Stimulated activated naive B cell treated with anti-CD40 and anti-IgM and Interleukin-4, amounts not matched to agents 10 μg/mL and 1 μg/mL and 100 μg/mL, for 72 hours (primary cell): ENCODE measurements around the gene ZNF581.

Experiments used
- ATAC-seq, 2 donors: fragments of 150-1000 bp; cut with Tn5 transposase; replicated peaks; 2 replicates each; pipeline ENCODE4 v1.10.0; 2021; ENCODE audit warnings: moderate library complexity in 1 of 2
- DNase-seq: peaks from one replicate; pipeline ENCODE4 v3.0.0; 2021
- H3K27ac Mint-ChIP-seq: one replicate; pipeline ENCODE4 v1.8.0; 2022; ENCODE audit warnings: mild to moderate bottlenecking, mixed read lengths
- H3K27me3 Mint-ChIP-seq, 2 donors: one replicate each; pipeline ENCODE4 v1.8.0; 2022; ENCODE audit warnings: mixed read lengths in 2 of 2
- H3K36me3 Mint-ChIP-seq, 2 donors: one replicate each; pipeline ENCODE4 v1.8.0; 2022; ENCODE audit warnings: mixed read lengths in 2 of 2, mild to moderate bottlenecking in 1 of 2
- H3K4me1 Mint-ChIP-seq, 2 donors: one replicate each; pipeline ENCODE4 v1.8.0; 2022; ENCODE audit warnings: mixed read lengths in 2 of 2, mild to moderate bottlenecking in 1 of 2
- H3K4me3 Mint-ChIP-seq, 2 donors: one replicate each; pipeline ENCODE4 v1.8.0; 2022; ENCODE audit warnings: mild to moderate bottlenecking in 2 of 2, mixed read lengths in 2 of 2, moderate library complexity in 1 of 2
- H3K9me3 Mint-ChIP-seq, 2 donors: one replicate each; pipeline ENCODE4 v1.8.0; 2022; ENCODE audit warnings: mixed read lengths in 2 of 2, mild to moderate bottlenecking in 1 of 2

The ZNF581 gene

GRCh38 chr19:55675661-55676354 lies 32.4 kb downstream of the ZNF581 start:
- Mint-ChIP-seq H3K36me3 (peaks cover 52 to 69% of the 10 kb centered on the region in 2 donors), H3K9me3 (no peaks in the 10 kb centered on the region), H3K4me3 (peak overlapping the region; percentile 95 to 96), H3K27ac (peak overlapping the region; percentile 97), H3K4me1 (peaks cover 58 to 71% of the 10 kb centered on the region in 2 donors), H3K27me3 (no peaks in the 10 kb centered on the region)
- DNase-seq (no peak), ATAC-seq (no peak)

GRCh38 chr19:55676383-55676782 lies 32.9 kb downstream of the ZNF581 start:
- H3K4me3 Mint-ChIP-seq: peak overlapping the region; percentile 75 to 95
- no peaks in the 10 kb centered on the region for H3K27me3 Mint-ChIP-seq
- H3K9me3 Mint-ChIP-seq: no peaks in the 10 kb centered on the region
- H3K27ac Mint-ChIP-seq: no peak overlapping the region
- ATAC-seq (no peak), DNase-seq (no peak)
- H3K36me3 Mint-ChIP-seq: peaks cover 48 to 66% of the 10 kb centered on the region in 2 donors
- peaks cover 52 to 67% of the 10 kb centered on the region in 2 donors for H3K4me1 Mint-ChIP-seq

GRCh38 chr19:55676889-55677505 lies 33.5 kb downstream of the ZNF581 start:
- ATAC-seq: no peak

GRCh38 chr19:55677572-55678028 lies 34.2 kb downstream of the ZNF581 start:
- peak overlapping the region; percentile 75 to 95 for H3K4me3 Mint-ChIP-seq
- H3K27ac Mint-ChIP-seq: peak overlapping the region; percentile 98
- H3K36me3 Mint-ChIP-seq: peaks cover 42 to 59% of the 10 kb centered on the region in 2 donors
- peaks cover 47 to 63% of the 10 kb centered on the region in 2 donors for H3K4me1 Mint-ChIP-seq
- ATAC-seq (peak; percentile 0 to 6), DNase-seq (no peak)
- no peaks in the 10 kb centered on the region for H3K9me3 Mint-ChIP-seq
- H3K27me3 Mint-ChIP-seq: no peaks in the 10 kb centered on the region

More at GRCh38 chr19:55676889-55677505, 33.5 kb downstream of the ZNF581 start:
- Mint-ChIP-seq H3K36me3 (peaks cover 46 to 63% of the 10 kb centered on the region in 2 donors), H3K27me3 (no peaks in the 10 kb centered on the region), H3K4me3 (peak overlapping the region; percentile 75 to 95), H3K27ac (peak overlapping the region; percentile 98), H3K9me3 (no peaks in the 10 kb centered on the region), H3K4me1 (peaks cover 49 to 63% of the 10 kb centered on the region in 2 donors)
- no peak for DNase-seq

- Mint-ChIP-seq H3K9me3 (no peaks in the 10 kb centered on the region), H3K27ac (peak overlapping the region; percentile 98), H3K27me3 (no peaks in the 10 kb centered on the region), H3K36me3 (peaks cover 41 to 59% of the 10 kb centered on the region in 2 donors), H3K4me3 (peak overlapping the region; percentile 75 to 95), H3K4me1 (peaks cover 46 to 68% of the 10 kb centered on the region in 2 donors)
- DNase-seq (peak; percentile 84), ATAC-seq (peak; percentile 91)
These were observed 34.7 kb downstream of the ZNF581 start for GRCh38 chr19:55678121-55678671.

- no peak for ATAC-seq
These were observed 36.2 kb downstream of the ZNF581 start for GRCh38 chr19:55679343-55680257.

GRCh38 chr19:55680339-55681130 lies 37.1 kb downstream of the ZNF581 start:
- no peaks in the 10 kb centered on the region for H3K9me3 Mint-ChIP-seq
- peaks cover 39 to 62% of the 10 kb centered on the region in 2 donors for H3K4me1 Mint-ChIP-seq
- H3K27me3 Mint-ChIP-seq: no peaks in the 10 kb centered on the region
- peak overlapping the region; percentile 65 for H3K27ac Mint-ChIP-seq
- ATAC-seq: no peak
- H3K36me3 Mint-ChIP-seq: peaks cover 38 to 64% of the 10 kb centered on the region in 2 donors
- no peak for DNase-seq
- H3K4me3 Mint-ChIP-seq: peak overlapping the region in 1 of 2 donors; percentile 9

More at GRCh38 chr19:55679343-55680257, 36.2 kb downstream of the ZNF581 start:
- DNase-seq: no peak
- peaks cover 36 to 60% of the 10 kb centered on the region in 2 donors for H3K36me3 Mint-ChIP-seq
- H3K4me3 Mint-ChIP-seq: peak overlapping the region; percentile 14 to 75
- H3K9me3 Mint-ChIP-seq: no peaks in the 10 kb centered on the region
- peaks cover 41 to 60% of the 10 kb centered on the region in 2 donors for H3K4me1 Mint-ChIP-seq
- no peaks in the 10 kb centered on the region for H3K27me3 Mint-ChIP-seq
- H3K27ac Mint-ChIP-seq: peak overlapping the region; percentile 73

- H3K36me3 Mint-ChIP-seq: peaks cover 45 to 70% of the 10 kb centered on the region in 2 donors
- ATAC-seq: no peak
- no peak overlapping the region for H3K27ac Mint-ChIP-seq
- no peaks in the 10 kb centered on the region for H3K9me3 Mint-ChIP-seq
- H3K4me1 Mint-ChIP-seq: peaks cover 47 to 70% of the 10 kb centered on the region in 2 donors
- DNase-seq: no peak
- H3K4me3 Mint-ChIP-seq: no peak overlapping the region
- H3K27me3 Mint-ChIP-seq: no peaks in the 10 kb centered on the region
These were observed 38.0 kb downstream of the ZNF581 start for GRCh38 chr19:55681131-55682092.

GRCh38 chr19:55683449-55684261 lies 40.2 kb downstream of the ZNF581 start:
- Mint-ChIP-seq H3K27me3 (no peaks in the 10 kb centered on the region), H3K4me1 (peaks cover 42 to 70% of the 10 kb centered on the region in 2 donors), H3K4me3 (no peak overlapping the region), H3K36me3 (peaks cover 40 to 65% of the 10 kb centered on the region in 2 donors), H3K27ac (peak overlapping the region; percentile 9), H3K9me3 (no peaks in the 10 kb centered on the region)
- ATAC-seq (no peak), DNase-seq (no peak)

- DNase-seq (no peak), ATAC-seq (no peak)
- no peaks in the 10 kb centered on the region for H3K27me3 Mint-ChIP-seq
- H3K36me3 Mint-ChIP-seq: peaks cover 34 to 62% of the 10 kb centered on the region in 2 donors
- H3K4me3 Mint-ChIP-seq: no peak overlapping the region
- no peaks in the 10 kb centered on the region for H3K9me3 Mint-ChIP-seq
- H3K27ac Mint-ChIP-seq: no peak overlapping the region
- H3K4me1 Mint-ChIP-seq: peaks cover 30 to 67% of the 10 kb centered on the region in 2 donors
These were observed 41.7 kb downstream of the ZNF581 start for GRCh38 chr19:55684946-55685681.

GRCh38 chr19:55685776-55686175 lies 42.3 kb downstream of the ZNF581 start:
- Mint-ChIP-seq H3K36me3 (peaks cover 33 to 60% of the 10 kb centered on the region in 2 donors), H3K27ac (peak overlapping the region; percentile 25), H3K4me1 (peaks cover 26 to 60% of the 10 kb centered on the region in 2 donors), H3K4me3 (no peak overlapping the region), H3K27me3 (no peaks in the 10 kb centered on the region), H3K9me3 (no peaks in the 10 kb centered on the region)
- ATAC-seq: no peak
- DNase-seq: no peak
